Lower leg skin (tissue), 3 donors: Measurements from ENCODE around the gene WDR70.

ENCODE experiments used
- POLR2A ChIP-seq, 2 donors: fragments of 450-650 bp; IDR thresholded peaks; one replicate each; pipeline ENCODE4 v1.6.1; 2016 to 2017; ENCODE audit warnings: antibody characterized with exemption in 2 of 2, mild to moderate bottlenecking in 1 of 2, moderate library complexity in 1 of 2
- TF ChIP-seq, protein P1 (sequence below), 3 donors: fragments of 450-650 bp; IDR thresholded peaks; one replicate each; pipeline ENCODE4 v1.5.1; 2016; ENCODE audit warnings: antibody characterized with exemption in 3 of 3, mild to moderate bottlenecking in 3 of 3, moderate library complexity in 2 of 3

DNA sequence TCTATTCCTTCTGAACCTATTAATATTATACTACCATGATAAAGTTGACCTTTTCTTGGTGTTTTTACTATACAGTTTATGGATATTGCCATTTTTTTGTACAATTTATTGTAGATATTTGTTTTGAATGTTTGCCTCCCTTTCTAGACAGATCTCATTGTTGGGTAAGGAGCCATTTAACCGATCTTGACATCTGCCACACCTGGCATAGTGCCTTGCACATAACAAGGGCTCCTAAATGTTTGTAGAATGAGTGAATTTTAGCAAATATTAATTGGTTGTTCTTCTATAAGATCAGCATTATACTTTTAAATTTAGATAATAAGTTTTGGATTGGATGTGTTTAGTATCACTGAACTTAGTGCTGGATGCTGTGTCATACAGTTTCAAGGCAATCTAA is 285.4 kb downstream of the WDR70 start:
- no peak for TF ChIP-seq POLR2A (IDR thresholded peaks at IDR 0.05)
- TF ChIP-seq, protein P1, sequence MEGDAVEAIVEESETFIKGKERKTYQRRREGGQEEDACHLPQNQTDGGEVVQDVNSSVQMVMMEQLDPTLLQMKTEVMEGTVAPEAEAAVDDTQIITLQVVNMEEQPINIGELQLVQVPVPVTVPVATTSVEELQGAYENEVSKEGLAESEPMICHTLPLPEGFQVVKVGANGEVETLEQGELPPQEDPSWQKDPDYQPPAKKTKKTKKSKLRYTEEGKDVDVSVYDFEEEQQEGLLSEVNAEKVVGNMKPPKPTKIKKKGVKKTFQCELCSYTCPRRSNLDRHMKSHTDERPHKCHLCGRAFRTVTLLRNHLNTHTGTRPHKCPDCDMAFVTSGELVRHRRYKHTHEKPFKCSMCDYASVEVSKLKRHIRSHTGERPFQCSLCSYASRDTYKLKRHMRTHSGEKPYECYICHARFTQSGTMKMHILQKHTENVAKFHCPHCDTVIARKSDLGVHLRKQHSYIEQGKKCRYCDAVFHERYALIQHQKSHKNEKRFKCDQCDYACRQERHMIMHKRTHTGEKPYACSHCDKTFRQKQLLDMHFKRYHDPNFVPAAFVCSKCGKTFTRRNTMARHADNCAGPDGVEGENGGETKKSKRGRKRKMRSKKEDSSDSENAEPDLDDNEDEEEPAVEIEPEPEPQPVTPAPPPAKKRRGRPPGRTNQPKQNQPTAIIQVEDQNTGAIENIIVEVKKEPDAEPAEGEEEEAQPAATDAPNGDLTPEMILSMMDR (IDR thresholded peaks at IDR 0.05) = no peak
